GM21526 (cell line): Measurements from ENCODE around the gene MEX3C.

ENCODE experiments used
- ATAC-seq: cut with Tn5 transposase; IDR thresholded peaks from one replicate; pipeline ENCODE4 v1.9.1; 2021; ENCODE audit warnings: moderate library complexity; ENCODE audit not compliant: unreplicated experiment, low FRiP score

Gene MEX3C

DNA sequence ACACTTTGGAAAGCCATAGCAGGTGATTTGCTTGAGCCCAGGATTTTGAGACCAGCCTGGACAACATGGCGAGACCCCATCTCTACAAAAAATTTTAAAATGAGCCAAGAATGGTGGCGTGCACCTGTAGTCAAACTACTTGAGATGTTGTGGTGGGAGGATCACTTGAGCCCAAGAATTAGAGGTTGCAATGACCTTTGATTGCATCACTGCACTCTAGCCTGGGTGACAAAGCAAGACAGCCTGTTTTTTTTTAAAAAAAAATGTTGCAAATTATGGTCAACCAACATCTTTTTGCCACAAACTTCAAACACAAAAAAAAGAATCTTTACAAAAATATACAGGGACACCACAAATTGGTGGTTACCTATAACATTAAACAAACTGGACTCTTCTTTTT is 40.3 kb downstream of the MEX3C start:
- no peak for ATAC-seq

GRCh38 chr18:51154431-51155063 is 42.9 kb downstream of the MEX3C start:
- ATAC-seq, result no peak

DNA sequence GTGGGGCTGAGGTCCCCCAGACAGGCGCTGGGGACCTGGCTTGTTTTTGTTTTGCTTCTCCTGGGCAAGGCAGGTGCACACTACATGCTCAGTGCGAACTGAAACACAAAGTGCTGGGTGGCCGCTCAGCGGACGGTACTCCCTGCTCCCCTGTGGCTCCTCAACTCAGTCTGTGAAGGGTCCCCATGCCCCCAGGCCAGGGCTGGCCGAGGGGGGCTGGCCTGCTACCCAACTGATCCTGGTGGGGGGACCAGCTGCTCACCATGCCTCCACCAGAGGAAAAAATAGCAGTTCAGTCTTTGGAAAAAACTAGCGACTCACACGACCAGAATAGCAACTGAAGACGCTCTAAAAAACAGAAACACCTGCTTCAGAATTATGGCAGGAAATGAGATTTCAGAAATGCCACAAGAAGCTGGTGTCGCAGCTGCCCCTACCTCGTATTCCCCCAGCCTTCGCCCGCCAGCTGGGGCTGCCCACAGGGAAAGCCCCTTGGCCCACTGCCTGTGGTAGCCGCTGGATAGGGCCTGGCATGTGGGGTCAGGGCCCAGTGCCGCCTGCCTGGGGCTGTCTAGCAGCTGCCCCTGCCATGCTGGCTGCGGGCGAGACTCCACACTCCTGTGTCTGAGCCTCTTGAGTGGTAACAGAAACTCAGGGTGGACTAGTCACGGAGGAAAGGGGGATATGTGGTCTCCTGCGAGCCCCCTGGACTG is 43.7 kb downstream of the MEX3C start:
- ATAC-seq, result peak; percentile 74

- ATAC-seq, result peak; percentile 37
These were observed 45.6 kb downstream of the MEX3C start for GRCh38 chr18:51151568-51152511.

DNA sequence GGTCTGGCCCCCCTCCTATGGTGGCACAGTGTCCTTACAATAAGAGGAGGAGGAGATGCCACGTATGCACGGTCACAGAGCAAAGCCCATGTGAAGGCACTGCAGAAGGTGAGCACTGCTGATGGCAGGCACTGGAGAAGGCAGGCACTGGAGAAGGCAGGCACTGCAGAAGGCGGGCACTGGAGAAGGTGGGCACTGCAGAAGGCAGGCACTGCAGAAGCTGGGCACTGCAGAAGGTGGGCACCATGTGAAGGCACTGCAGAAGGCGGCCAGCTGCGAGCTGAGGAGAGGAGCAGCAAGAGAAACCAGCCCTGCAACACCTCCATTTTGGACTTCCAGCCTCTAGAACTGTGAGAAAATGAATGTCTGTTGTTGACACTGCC is 46.3 kb downstream of the MEX3C start:
- ATAC-seq, result no peak

DNA sequence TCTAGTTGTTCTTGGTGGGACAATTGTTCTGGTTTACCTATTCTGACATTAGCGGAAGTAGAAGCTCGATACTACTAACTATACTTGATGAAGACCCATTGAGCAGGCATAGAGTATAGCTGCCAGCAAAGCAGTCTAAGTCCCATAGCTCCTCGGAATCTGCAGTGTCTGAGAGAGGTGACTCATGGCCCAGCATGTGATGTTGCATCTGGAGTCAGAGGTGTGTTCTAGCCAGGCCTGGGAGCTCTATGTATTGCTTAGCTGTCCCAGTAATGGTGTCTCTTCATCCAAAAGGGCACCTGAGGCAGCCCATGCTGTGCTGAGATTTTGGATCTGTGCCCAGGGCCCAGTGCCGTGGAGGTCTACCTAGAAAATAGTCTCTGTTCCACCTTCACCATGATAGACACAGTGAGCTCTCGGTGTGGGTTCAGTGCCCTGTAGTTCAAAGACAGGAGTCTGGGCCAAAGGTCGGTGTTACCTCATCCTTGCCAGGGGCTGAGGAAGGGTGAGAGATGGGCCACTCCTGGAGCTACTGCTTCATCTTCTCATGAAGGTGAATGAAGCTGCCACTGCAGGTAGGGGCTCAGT is 47.3 kb downstream of the MEX3C start:
- ATAC-seq, result no peak

DNA sequence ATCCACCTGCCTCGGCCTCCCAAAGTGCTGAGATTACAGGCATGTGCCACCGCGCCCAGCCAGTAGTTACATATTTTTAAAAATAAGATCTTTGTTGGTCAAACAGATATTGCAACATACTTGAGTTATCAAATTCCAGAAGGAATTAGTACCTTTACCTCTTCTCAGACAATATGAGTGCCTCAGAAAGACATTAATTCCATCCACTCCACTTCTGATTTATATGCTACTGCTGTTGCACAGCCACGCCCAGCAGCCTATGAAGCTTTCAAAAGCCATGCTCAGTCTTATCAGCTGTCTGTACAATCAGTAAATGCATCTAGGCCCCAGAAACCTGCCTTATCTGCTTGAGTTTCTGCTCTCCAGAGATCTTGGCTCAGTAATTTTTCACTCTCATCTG is 47.8 kb downstream of the MEX3C start:
- ATAC-seq, result no peak

DNA sequence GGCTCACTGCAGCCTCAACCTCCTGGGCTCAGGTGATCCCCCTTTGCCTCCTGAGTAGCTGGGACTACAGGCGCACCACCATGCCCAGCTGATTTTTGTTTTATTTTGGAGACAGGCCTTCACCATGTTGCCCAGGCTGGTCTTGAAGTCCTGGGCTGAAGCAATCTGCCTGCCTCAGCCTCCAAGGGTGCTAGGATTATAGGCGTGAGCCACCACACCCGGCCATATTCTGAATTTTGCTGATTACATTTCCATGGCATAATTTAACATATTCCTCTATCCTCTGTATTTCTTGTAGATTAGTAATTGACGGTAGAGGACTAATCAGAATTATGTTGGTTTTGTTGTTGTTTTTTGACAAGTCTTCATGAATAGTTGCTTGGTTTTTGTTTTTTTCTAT is 50.6 kb downstream of the MEX3C start:
- no peak for ATAC-seq

DNA sequence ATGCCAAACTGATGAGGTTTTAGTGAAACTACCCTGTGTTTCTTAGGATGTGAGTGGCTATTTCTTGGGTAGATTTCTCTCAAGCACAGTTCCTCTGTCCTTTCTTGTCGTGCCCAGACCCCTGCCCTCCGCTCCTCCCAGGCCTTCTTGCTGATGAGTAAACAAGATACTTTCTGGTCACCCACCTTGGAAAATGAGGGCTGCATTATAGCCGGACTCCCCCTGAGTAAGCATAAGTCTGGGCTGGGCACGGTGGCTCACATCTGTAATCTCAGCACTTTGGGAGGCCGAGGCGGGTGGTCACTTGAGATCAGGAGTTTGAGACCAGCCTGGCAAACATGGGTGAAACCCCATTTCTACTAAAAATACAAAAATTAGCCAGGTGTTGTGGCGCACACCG is 58.5 kb downstream of the MEX3C start:
- ATAC-seq, result no peak

GRCh38 chr18:51137891-51138290 is 59.6 kb downstream of the MEX3C start:
- no peak for ATAC-seq

DNA sequence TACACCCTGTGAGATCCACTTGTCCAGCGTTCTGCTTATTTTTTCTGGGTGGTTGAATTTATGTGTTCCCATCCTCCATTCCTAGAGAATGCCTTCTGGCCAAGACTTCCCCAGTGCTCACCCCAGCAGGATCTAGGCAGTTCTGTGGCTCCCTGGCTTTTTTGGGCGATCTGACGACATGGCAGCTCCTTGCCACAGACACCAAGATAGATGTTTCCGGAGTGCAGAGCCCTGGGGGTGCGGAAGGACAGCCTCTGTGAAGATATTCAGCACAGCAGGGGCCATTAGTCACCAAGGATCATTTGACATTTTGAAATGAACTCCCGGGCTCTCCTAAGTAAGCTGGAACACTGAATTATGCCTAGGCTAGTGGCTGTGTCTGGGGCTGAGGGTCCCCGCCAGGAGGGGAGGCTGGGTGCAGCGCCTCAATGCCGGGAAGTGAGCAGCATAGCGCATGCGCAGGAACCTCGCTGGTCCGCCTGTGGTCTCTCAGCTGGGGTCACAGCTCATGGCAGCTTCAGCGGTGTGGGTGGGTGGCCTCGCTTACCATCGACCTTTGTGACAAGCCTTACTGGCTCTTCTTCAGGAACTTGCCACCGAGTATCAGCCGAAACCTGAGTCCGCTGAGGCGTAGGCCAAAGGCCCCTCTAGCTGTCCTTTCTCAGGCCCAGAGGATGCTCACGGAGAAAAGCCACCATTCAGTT is 60.3 kb downstream of the MEX3C start:
- no peak for ATAC-seq

DNA sequence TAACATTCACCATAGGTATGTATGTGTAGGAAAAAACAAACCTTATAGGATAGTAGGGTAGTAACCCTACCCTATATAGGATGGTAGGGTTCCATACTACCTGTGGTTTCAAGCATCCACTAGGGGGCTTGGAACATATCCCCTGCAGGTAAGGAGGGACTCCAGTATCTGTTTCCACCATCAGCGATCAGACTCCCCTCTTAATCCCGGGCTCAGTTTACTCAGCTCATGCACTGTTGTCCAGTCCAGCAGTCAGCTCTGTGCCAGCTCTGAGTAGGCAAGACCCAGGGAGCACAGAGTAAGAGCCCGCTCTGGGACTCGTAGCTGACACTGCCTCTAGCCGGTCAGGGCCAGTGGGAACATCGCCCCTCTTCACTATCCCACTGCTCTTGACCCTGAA is 61.7 kb downstream of the MEX3C start:
- no peak for ATAC-seq

DNA sequence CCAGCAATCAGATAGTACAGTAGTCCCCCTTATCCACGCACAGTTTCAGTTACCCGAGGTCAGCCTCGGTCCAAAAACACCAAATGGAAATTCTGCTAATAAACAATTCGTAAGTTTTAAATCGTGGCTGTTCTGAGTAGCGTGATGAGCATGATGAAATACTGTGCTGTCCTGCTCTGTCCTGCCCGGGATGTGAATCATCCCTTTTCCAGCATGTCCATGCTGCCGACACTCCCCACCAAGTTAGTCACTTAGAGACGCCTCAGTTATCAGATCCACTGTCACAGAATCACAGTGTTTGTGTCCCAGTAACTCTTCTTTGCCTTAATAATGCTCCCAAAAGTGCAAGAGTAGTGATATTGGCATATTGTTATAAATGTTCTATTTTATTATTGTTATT is 62.1 kb downstream of the MEX3C start:
- ATAC-seq, result no peak

- no peak for ATAC-seq
These were observed 62.8 kb downstream of the MEX3C start for GRCh38 chr18:51134721-51135120.

- ATAC-seq, result no peak
These were observed 63.8 kb downstream of the MEX3C start for GRCh38 chr18:51133580-51134160.

GRCh38 chr18:51132256-51132935 is 65.1 kb downstream of the MEX3C start:
- ATAC-seq, result no peak

DNA sequence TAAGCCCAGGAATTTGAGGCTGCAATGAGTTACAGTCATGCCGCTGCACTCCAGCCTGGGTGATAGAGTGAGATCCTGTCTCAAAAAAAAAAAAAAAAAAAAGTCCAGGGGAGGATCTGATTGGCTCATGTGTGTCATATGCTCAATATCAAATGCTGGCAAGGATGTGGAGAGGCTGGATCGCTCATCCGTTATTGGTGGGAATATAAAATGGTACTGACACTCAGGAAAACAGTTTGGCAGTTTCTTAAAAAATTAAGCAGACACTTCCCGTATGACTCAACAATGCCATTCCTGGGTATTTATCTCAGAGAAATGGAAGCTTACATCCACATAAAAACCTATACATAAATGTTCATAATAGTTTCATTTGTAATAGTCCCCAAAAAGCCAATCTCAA is 68.9 kb downstream of the MEX3C start:
- ATAC-seq, result no peak

DNA sequence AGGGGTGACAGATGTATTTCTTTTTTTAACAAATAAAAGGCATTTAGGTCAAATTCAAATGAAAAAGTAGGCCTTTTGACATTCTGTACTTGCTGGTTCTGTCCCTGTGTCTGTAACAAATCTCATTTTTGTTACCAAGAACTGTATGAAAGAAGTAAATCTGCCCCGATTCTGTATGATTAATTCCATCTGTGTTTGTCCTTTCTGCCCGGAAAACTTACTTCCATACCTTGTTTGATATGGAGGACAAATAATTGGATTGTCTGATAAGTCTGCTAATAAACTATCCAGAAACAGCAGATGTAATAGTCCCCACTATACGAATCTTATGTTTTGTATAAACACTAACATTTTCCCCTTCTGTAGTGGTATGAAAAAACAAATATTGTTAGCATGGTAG is 69.8 kb downstream of the MEX3C start:
- no peak for ATAC-seq

DNA sequence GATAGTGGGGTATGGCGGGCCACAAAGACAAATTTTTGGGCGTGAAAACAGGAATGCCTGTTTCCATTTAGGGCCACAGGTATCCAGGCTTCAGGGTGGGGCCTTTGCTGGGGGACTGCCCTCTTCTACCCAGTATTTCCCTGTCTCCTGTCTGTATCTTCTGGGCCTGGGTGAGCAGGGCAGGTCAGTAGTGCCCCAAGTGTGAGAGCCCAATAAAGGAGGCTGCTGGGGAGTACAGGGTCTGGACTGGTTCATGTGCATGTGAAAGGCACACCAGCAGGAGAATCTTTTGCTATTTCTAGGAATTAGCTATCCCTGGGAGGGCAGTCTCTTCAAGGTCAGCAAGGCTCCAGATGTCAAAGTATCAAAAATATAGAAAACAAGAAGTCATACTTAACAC is 71.5 kb downstream of the MEX3C start:
- no peak for ATAC-seq
